WTC11 (cell line): ENCODE data around the gene ABLIM2. TPM values are rescaled to one million over a fixed set of nuclear protein-coding genes. Genes with fewer than 3 reads are reported as not detected.

Source experiments
- ATAC-seq: fragments of 200-7000 bp; cut with Tn5 transposase; 2 replicates; pipeline ENCODE4 v1.10.0; 2021; ENCODE audit warnings: mild to moderate bottlenecking, moderate library complexity
- CTCF ChIA-PET: fragments of 300-600 bp; sonication (Branson Sonifier 250); formaldehyde crosslinking; loops from one replicate; lab custom pipeline; 2021; ENCODE audit warnings: antibody characterized with exemption; lab: Charles Lee
- POLR2A ChIA-PET: fragments of 350-600 bp; sonication (Branson Sonifier 250); formaldehyde crosslinking; loops from one replicate; lab custom pipeline; 2021; ENCODE audit warnings: antibody characterized with exemption; lab: Charles Lee
- DNase-seq: peaks from one replicate; pipeline ENCODE4 v3.0.0; 2021; ENCODE audit warnings: low spot score
- H3K27ac Mint-ChIP-seq: 2 replicates; pipeline ENCODE4 v1.8.0; 2021; ENCODE audit warnings: mixed read lengths
- H3K27me3 Mint-ChIP-seq: 2 replicates; pipeline ENCODE4 v1.8.0; 2021; ENCODE audit warnings: low read depth, mild to moderate bottlenecking, moderate library complexity, mixed read lengths
- H3K36me3 Mint-ChIP-seq: 2 replicates; pipeline ENCODE4 v1.8.0; 2021; ENCODE audit warnings: mixed read lengths
- H3K4me1 Mint-ChIP-seq: 2 replicates; pipeline ENCODE4 v1.8.0; 2022; ENCODE audit warnings: mixed read lengths
- H3K4me3 Mint-ChIP-seq: 2 replicates; pipeline ENCODE4 v1.8.0; 2021; ENCODE audit warnings: mild to moderate bottlenecking, moderate library complexity, mixed read lengths
- H3K9me3 Mint-ChIP-seq: 2 replicates; pipeline ENCODE4 v1.8.0; 2021; ENCODE audit warnings: mixed read lengths
- ATF3 ChIP-seq: sonication (generic); formaldehyde crosslinking; conservative IDR thresholded peaks from 2 replicates; pipeline ENCODE4 v1.8.1; 2022; ENCODE audit warnings: mild to moderate bottlenecking, missing genetic modification reagents
- CDX4 ChIP-seq: fragments of 250-450 bp; sonication (Bioruptor Pico); IDR thresholded peaks from 2 replicates; pipeline ENCODE4 v1.9.0; 2021; ENCODE audit warnings: moderate library complexity, mild to moderate bottlenecking, inconsistent platforms, borderline replicate concordance
- E2F4 ChIP-seq: sonication (generic); formaldehyde crosslinking; IDR thresholded peaks from 2 replicates; pipeline ENCODE4 v1.8.1; 2022; ENCODE audit warnings: low read depth, mild to moderate bottlenecking, moderate library complexity, missing genetic modification reagents, borderline replicate concordance
- ELF4 ChIP-seq: sonication (generic); formaldehyde crosslinking; IDR thresholded peaks from 2 replicates; pipeline ENCODE4 v1.8.1; 2022; ENCODE audit warnings: low read depth, mild to moderate bottlenecking, moderate library complexity, missing genetic modification reagents
- ETV6 ChIP-seq: sonication (generic); formaldehyde crosslinking; IDR thresholded peaks from 2 replicates; pipeline ENCODE4 v1.8.1; 2022; ENCODE audit warnings: mild to moderate bottlenecking, missing genetic modification reagents
- FOXK1 ChIP-seq: sonication (generic); formaldehyde crosslinking; IDR thresholded peaks from 2 replicates; pipeline ENCODE4 v1.8.0; 2022; ENCODE audit warnings: mild to moderate bottlenecking, moderate library complexity, missing genetic modification reagents
- GABPB1 ChIP-seq: sonication (generic); formaldehyde crosslinking; IDR thresholded peaks from 2 replicates; pipeline ENCODE4 v1.8.1; 2023; ENCODE audit warnings: mild to moderate bottlenecking, missing genetic modification reagents
- MLX ChIP-seq: sonication (generic); formaldehyde crosslinking; IDR thresholded peaks from 2 replicates; pipeline ENCODE4 v1.8.1; 2023; ENCODE audit warnings: mild to moderate bottlenecking, missing genetic modification reagents, moderate library complexity
- MXD4 ChIP-seq: fragments of 250-450 bp; sonication (Bioruptor Pico); IDR thresholded peaks from 2 replicates; pipeline ENCODE4 v1.8.0; 2021; ENCODE audit warnings: mild to moderate bottlenecking, moderate library complexity, borderline replicate concordance
- NR1H2 ChIP-seq: sonication (generic); formaldehyde crosslinking; IDR thresholded peaks from 2 replicates; pipeline ENCODE4 v1.9.0; 2021; ENCODE audit warnings: mild to moderate bottlenecking, moderate library complexity, missing genetic modification reagents
- RELA ChIP-seq: sonication (generic); formaldehyde crosslinking; IDR thresholded peaks from 2 replicates; pipeline ENCODE4 v1.8.1; 2022; ENCODE audit warnings: missing genetic modification reagents, mild to moderate bottlenecking, borderline replicate concordance
- SMAD3 ChIP-seq: sonication (generic); formaldehyde crosslinking; IDR thresholded peaks from 2 replicates; pipeline ENCODE4 v1.8.0; 2022; ENCODE audit warnings: missing genetic modification reagents, mild to moderate bottlenecking, borderline replicate concordance
- USF1 ChIP-seq: sonication (generic); formaldehyde crosslinking; IDR thresholded peaks from 2 replicates; pipeline ENCODE4 v1.8.0; 2022; ENCODE audit warnings: mild to moderate bottlenecking, missing genetic modification reagents
- ZBTB43 ChIP-seq: sonication (generic); formaldehyde crosslinking; IDR thresholded peaks from 2 replicates; pipeline ENCODE4 v1.8.1; 2023; ENCODE audit warnings: mild to moderate bottlenecking, missing genetic modification reagents
- ZNF138 ChIP-seq: sonication (generic); formaldehyde crosslinking; conservative IDR thresholded peaks from 2 replicates; pipeline ENCODE4 v1.8.1; 2022; ENCODE audit warnings: mild to moderate bottlenecking, moderate library complexity, missing genetic modification reagents
- ZNF219 ChIP-seq: sonication (generic); formaldehyde crosslinking; IDR thresholded peaks from 2 replicates; pipeline ENCODE4 v1.8.0; 2023; ENCODE audit warnings: missing genetic modification reagents, mild to moderate bottlenecking, borderline replicate concordance
- ZNF317 ChIP-seq: sonication (generic); formaldehyde crosslinking; IDR thresholded peaks from 2 replicates; pipeline ENCODE4 v1.8.1; 2023; ENCODE audit warnings: low read depth, mild to moderate bottlenecking, moderate library complexity, missing genetic modification reagents, borderline replicate concordance
- ZNF416 ChIP-seq: fragments of 250-450 bp; sonication (Bioruptor Pico); IDR thresholded peaks from 2 replicates; pipeline ENCODE4 v1.9.0; 2021; ENCODE audit warnings: mild to moderate bottlenecking, inconsistent platforms
- ZNF512 ChIP-seq: sonication (generic); formaldehyde crosslinking; IDR thresholded peaks from 2 replicates; pipeline ENCODE4 v1.8.1; 2022; ENCODE audit warnings: missing genetic modification reagents, borderline replicate concordance
- ZNF671 ChIP-seq: fragments of 250-450 bp; sonication (Bioruptor Pico); IDR thresholded peaks from 2 replicates; pipeline ENCODE4 v1.8.0; 2021; ENCODE audit warnings: mild to moderate bottlenecking
- total RNA-seq: library from RNA; stranded (reverse); gene quantifications from 3 replicates; pipeline ENCODE4 v1.2.3, GENCODE V29; 2021

The ABLIM2 gene
- total RNA-seq, 1 experiment from 2014 or later, result 2.6 TPM

GRCh38 chr4:8061573-8061972 is 97.0 kb downstream of the ABLIM2 start:
- H3K4me3 Mint-ChIP-seq, result no peak overlapping the region
- H3K4me1 Mint-ChIP-seq, result no peaks in the 10 kb centered on the region; the same call in 1 of the 2 replicates
- peaks cover 29% of the 10 kb centered on the region for H3K36me3 Mint-ChIP-seq

GRCh38 chr4:8061145-8061544 is 97.5 kb downstream of the ABLIM2 start:
- ATAC-seq (peak; percentile 47), DNase-seq (no peak)
- Mint-ChIP-seq H3K27ac (no peak overlapping the region), H3K27me3 (no peaks in the 10 kb centered on the region), H3K36me3 (peaks cover 29% of the 10 kb centered on the region), H3K4me3 (no peak overlapping the region), H3K4me1 (no peaks in the 10 kb centered on the region; the same call in 1 of the 2 replicates), H3K9me3 (peaks cover 28% of the 10 kb centered on the region)
- TF ChIP-seq USF1 (CRISPR knock-in tag), result no peak
- TF ChIP-seq ZBTB43 (CRISPR knock-in tag), result no peak
- no peak for TF ChIP-seq ZNF416 (CRISPR knock-in tag)
- TF ChIP-seq ZNF219, result no peak
- no peak for TF ChIP-seq MXD4
- TF ChIP-seq ETV6 (CRISPR knock-in tag), result no peak
- no peak for TF ChIP-seq SMAD3 (CRISPR knock-in tag)
- no peak for TF ChIP-seq ELF4
- no peak for TF ChIP-seq RELA (CRISPR knock-in tag)
- TF ChIP-seq MLX, result no peak
- TF ChIP-seq ZNF671 (CRISPR knock-in tag), result no peak
- no peak for TF ChIP-seq ZNF512 (CRISPR knock-in tag)
- ChIA-PET POLR2A (no interaction called here), CTCF (interaction anchor here (1.3 kb wide), 1 partner anchor 25 kb away, joined by 4 read pairs; no protein-coding TSS in a partner anchor)

More at GRCh38 chr4:8061573-8061972, 97.0 kb downstream of the ABLIM2 start:
- POLR2A ChIA-PET, result no interaction called here
- ATAC-seq (no peak), DNase-seq (no peak)
- Mint-ChIP-seq H3K27ac (no peak overlapping the region), H3K9me3 (peaks cover 28% of the 10 kb centered on the region), H3K27me3 (no peaks in the 10 kb centered on the region)
- TF ChIP-seq ZNF138 (CRISPR knock-in tag), result no peak
- TF ChIP-seq ZNF416 (CRISPR knock-in tag), result no peak
- no peak for TF ChIP-seq NR1H2 (CRISPR knock-in tag)
- TF ChIP-seq ATF3 (CRISPR knock-in tag), result no peak
- no peak for TF ChIP-seq FOXK1 (CRISPR knock-in tag)
- TF ChIP-seq ZNF317, result no peak
- no peak for TF ChIP-seq RELA (CRISPR knock-in tag)
- no peak for TF ChIP-seq E2F4 (CRISPR knock-in tag)
- TF ChIP-seq GABPB1 (CRISPR knock-in tag), result no peak
- TF ChIP-seq CDX4 (CRISPR knock-in tag), result no peak
- CTCF ChIA-PET, result no interaction called here
